NCI-H146 (cell line): ENCODE results near the gene ING5.

Source experiments
- DNase-seq: peaks from one replicate; lab custom pipeline; 2025; lab: John Stamatoyannopoulos, UW

The ING5 gene

GRCh38 chr2:241672243-241673188 is 29.3 kb upstream of the ING5 start:
- no peak for DNase-seq

GRCh38 chr2:241673189-241673663 is 28.6 kb upstream of the ING5 start:
- no peak for DNase-seq

GRCh38 chr2:241673797-241674725 is 27.8 kb upstream of the ING5 start:
- peak; percentile 4 for DNase-seq

DNA sequence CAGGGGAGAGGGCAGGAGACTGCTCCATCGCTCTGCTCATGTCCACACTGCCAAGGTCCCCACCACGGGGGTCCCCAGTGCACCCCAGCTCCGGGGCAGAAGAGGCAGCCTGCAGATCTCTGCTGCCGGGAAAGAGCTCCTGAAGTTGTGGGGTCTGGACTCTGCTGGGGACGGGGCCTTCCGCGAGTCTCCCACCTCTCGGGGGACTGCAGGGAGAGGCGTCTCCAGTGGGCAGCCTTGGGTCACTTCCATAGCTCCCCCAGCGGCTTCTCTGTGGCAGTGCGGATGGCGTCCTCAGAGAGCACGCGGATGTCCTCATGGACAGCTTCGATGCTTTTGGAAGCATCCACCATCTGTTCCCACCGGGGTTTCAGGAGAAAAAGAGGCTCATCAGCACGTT is 26.0 kb upstream of the ING5 start:
- no peak for DNase-seq

GRCh38 chr2:241676665-241677064 is 25.2 kb upstream of the ING5 start:
- no peak for DNase-seq

- no peak for DNase-seq
Measured at GRCh38 chr2:241677392-241677791, 24.4 kb upstream of the ING5 start.

- DNase-seq: no peak
Measured at GRCh38 chr2:241678307-241678706, 23.5 kb upstream of the ING5 start.

DNA sequence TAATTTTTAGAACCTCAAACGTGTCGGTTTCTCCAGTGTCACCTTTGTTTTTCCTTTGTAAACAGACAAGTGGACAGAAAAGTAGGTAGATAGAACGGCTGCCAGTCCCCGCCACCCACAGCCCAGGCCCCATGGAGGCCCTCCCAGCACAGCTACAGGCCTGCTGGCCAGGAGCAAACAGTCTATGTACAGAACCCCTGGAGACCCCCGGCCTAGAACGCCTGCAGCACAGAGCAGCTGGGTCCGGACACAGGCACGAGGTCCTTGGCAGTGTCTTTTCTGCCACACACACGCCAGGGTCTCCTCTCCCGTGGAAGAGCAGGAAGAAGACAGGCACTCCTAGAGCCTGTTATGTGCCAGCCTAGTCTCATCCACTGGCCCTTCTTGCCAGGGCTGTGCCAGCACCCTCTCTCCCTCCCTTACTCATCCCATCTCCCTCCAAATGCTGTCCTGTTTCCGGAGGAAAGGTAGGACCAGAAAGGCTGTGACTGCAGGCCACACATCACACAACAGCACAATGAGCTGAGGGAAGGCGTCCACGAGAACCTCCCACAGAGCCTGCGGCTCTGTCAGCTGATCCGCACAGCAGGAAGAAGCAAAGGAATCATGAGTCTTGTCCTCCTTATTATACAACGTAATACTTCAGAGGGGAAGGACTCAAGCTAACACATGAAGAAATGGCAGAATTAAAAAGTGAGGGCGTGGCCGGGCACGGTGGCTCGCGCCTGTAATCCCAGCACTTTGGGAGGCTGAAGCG is 22.9 kb upstream of the ING5 start:
- no peak for DNase-seq

DNA sequence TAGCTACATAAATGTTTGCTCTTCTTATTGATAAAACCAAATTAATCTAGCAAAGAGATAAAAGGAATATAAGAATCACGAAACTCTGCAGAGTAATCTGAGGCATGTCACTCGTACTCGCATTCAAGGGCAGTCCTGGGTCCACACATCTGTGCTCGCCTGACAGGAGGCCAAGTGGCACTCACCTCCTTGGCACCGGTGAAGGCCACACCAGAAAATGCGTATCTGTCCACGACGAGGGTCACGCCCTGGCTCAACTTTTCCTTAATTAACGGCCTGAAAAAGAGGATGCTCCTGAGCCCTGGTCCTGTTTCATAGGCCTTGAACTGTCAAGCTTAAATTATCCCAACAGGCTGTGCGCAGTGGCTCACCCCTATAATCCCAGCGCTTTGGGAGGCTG is 21.8 kb upstream of the ING5 start:
- DNase-seq: no peak

GRCh38 chr2:241680827-241681599 is 20.8 kb upstream of the ING5 start:
- DNase-seq: no peak

GRCh38 chr2:241686324-241686649 is 15.6 kb upstream of the ING5 start:
- no peak for DNase-seq

GRCh38 chr2:241686650-241687425 is 15.0 kb upstream of the ING5 start, which contains the start of gene DTYMK:
TSS of gene DTYMK (minus strand) at chr2:241686815. CDS start at chr2:241686783, 32 bp downstream.
- peak; percentile 92 for DNase-seq

DNA sequence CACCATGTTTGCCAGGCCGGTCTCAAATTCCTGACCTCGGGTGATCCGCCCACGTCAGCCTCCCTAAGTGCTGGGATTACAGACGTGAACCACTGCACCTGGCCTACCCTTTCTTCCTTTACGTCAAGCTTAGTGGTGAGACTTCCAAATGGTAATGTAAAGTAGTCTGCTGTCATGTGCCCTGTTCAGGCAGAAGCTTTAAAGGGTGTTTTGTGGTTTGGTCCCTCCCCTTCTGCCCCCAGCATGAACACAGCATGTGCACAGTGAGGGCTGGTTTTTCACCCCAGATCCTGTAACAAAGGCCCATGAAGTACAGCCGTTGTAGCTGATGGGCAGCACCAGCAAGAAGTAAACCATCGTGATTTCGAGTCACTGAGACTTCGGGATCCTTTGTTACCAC is 12.5 kb upstream of the ING5 start:
- DNase-seq: no peak

DNA sequence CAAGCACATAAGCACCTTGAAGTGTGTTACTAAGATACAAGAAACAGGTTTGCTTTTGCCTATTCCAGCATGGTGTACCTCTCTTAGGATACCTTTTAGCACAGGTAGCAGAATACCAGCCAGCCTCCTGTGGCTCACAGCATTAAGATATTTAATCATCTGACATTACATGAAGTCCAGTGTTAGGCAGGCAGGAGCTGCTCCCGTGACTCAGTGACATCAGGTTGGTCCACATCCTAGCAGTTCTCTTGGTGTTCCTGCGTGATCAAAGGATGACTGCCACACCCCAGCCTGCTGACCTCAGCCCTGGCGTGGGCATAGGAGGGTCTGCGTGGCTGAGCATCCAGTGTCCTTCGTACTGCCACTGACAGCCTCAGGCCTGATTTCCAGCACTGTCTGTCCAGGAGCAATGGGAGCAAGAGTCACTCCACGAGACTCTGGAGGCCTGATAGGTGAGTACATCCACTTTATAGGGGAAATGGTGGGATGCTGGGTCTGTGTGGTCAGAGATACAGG is 11.6 kb upstream of the ING5 start:
- DNase-seq: no peak

- DNase-seq: no peak
Measured at GRCh38 chr2:241692448-241692847, 9.4 kb upstream of the ING5 start.

GRCh38 chr2:241695651-241696050 is 6.2 kb upstream of the ING5 start:
- no peak for DNase-seq

DNA sequence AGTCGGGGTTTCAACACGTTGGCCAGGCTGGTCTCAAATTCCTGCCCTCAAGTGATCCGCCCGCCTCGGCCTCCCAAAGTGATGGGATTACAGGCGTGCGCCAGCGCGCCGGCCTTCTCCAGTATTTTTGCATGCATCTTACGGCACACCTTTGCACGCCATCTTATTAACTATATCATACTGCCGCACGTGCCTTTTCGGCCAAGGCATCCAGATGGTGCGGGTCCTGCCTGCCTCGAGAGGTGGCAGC is 765 bp upstream of the ING5 start:
- no peak for DNase-seq

- DNase-seq: peak; percentile 83
Measured at GRCh38 chr2:241702155-241703031, 554 bp downstream of the ING5 start.

- no peak for DNase-seq
Measured at GRCh38 chr2:241703032-241703604, 1.3 kb downstream of the ING5 start.
